Activated naive CD4-positive, alpha-beta T cell treated with anti-CD3 and anti-CD28 coated beads for 36 hours (primary cell): ENCODE measurements around the gene GNG3. TPM values are rescaled to one million over a fixed set of nuclear protein-coding genes. Genes with fewer than 3 reads are reported as not detected.
"Not testable (repeated sequence)": the region's sequence is repeated elsewhere in the genome, so short reads cannot be mapped to it uniquely, and the experiment has no call there.

Experiments
- CTCF ChIA-PET: fragments of 350-600 bp; sonication (Branson Sonifier 250); formaldehyde crosslinking; loops from one replicate; lab custom pipeline; 2021; ENCODE audit warnings: antibody characterized with exemption; lab: Charles Lee
- DNase-seq: peaks from one replicate; pipeline ENCODE4 v3.0.0-alpha.2; 2020
- H3K27ac Mint-ChIP-seq: one replicate; pipeline ENCODE4 v1.8.0; 2021; ENCODE audit warnings: mild to moderate bottlenecking, mixed read lengths
- H3K27me3 Mint-ChIP-seq: one replicate; pipeline ENCODE4 v1.8.0; 2021; ENCODE audit warnings: low read depth, mixed read lengths
- H3K36me3 Mint-ChIP-seq: one replicate; pipeline ENCODE4 v1.8.0; 2021; ENCODE audit warnings: low read depth, mixed read lengths
- H3K4me1 Mint-ChIP-seq: one replicate; pipeline ENCODE4 v1.8.0; 2021; ENCODE audit warnings: low read depth, mixed read lengths
- H3K4me3 Mint-ChIP-seq: one replicate; pipeline ENCODE4 v1.8.0; 2021; ENCODE audit warnings: mild to moderate bottlenecking, moderate library complexity, mixed read lengths
- H3K9me3 Mint-ChIP-seq: one replicate; pipeline ENCODE4 v1.8.0; 2021; ENCODE audit warnings: mixed read lengths
- intact Hi-C: fragments of 100-400 bp; cut with micrococcal nuclease; formaldehyde crosslinking; loops from one replicate; pipeline ENCODE4 v1.15.1; 2023
- total RNA-seq, 2 experiments: library from RNA; stranded (reverse); gene quantifications; one replicate each; pipeline ENCODE4 v1.2.3, GENCODE V29; 2021

Gene GNG3
- total RNA-seq, 2 experiments from 2014 or later: not detected

GRCh38 chr11:62673196-62673525 lies 34.3 kb upstream of the GNG3 start:
- DNase-seq: no peak
- Mint-ChIP-seq H3K36me3 (peaks cover 41% of the 10 kb centered on the region), H3K4me3 (peak overlapping the region; percentile 99), H3K9me3 (no peaks in the 10 kb centered on the region), H3K27me3 (no peaks in the 10 kb centered on the region), H3K4me1 (peaks cover 60% of the 10 kb centered on the region), H3K27ac (peak overlapping the region; percentile 98)
- intact Hi-C loops: loop anchor here (5.0 kb wide), 1 partner anchor 184 kb away; no protein-coding TSS in a partner anchor
- CTCF ChIA-PET: interaction anchor here (1.3 to 2.3 kb wide), 3 partner anchors 8 to 82 kb away, joined by 3 to 10 read pairs (median 6); partner anchors contain the start of genes C11orf98, CSKMT and TUT1

GRCh38 chr11:62675415-62675814 lies 32.1 kb upstream of the GNG3 start:
- CTCF ChIA-PET: interaction anchor here (0.6 to 0.7 kb wide), 2 partner anchors 14 to 172 kb away, joined by 3 read pairs; partner anchors contain the start of gene LRRN4CL
- DNase-seq, H3K27ac Mint-ChIP-seq, H3K27me3 Mint-ChIP-seq, H3K9me3 Mint-ChIP-seq, intact Hi-C loops, H3K4me3 Mint-ChIP-seq: not testable (repeated sequence)
- Mint-ChIP-seq H3K36me3 (peaks cover 38% of the 10 kb centered on the region), H3K4me1 (peaks cover 50% of the 10 kb centered on the region)

DNA sequence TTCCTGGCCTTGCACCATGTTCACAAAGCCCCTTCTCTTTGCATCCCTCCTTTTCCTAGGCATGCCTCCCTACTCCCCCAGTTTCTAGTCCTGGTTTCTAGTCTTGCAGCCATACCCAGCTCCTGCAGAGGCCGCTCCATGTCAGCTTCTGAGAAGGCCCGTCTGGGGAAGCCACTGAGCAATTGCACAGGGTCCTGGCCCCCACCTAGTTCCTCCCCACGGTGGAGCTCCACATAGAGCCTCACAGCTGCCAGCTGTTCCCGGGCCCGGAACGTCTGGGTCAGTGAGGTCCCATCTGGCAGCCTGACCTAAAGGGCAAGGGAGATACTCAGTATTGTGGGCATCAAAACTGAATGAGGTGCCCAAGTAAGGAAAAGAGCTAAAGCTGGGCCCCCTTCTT lies 30.8 kb upstream of the GNG3 start:
- peaks cover 50% of the 10 kb centered on the region for H3K4me1 Mint-ChIP-seq
- CTCF ChIA-PET: interaction anchor here (0.9 to 1.8 kb wide), 2 partner anchors 18 to 78 kb away, joined by 3 to 11 read pairs; partner anchors contain the start of gene ZBTB3
- intact Hi-C loops: no loop called here
- no peaks in the 10 kb centered on the region for H3K9me3 Mint-ChIP-seq
- no peak overlapping the region for H3K27ac Mint-ChIP-seq
- H3K27me3 Mint-ChIP-seq: no peaks in the 10 kb centered on the region
- H3K36me3 Mint-ChIP-seq: peaks cover 26% of the 10 kb centered on the region
- H3K4me3 Mint-ChIP-seq: no peak overlapping the region
- DNase-seq: no peak

DNA sequence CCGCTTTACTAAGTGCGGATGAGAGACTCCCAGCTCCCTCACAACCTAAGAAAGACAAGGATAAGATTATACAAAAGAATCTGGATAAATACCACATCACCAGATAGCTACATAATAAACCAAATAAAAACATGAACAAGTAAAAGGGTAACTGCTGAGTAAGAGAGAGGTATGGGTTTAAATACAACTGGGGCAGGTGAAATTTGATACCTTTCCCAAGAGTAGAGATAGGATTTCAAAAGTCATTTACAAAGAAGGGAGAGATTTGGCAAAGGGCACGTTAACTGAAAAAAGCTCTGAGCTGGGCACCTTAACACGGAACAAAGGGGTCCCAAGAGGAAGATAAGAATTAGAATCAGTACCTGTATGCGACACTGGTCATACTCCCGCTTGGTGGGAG lies 30.3 kb upstream of the GNG3 start:
- H3K27ac Mint-ChIP-seq: peak overlapping the region; percentile 94
- H3K36me3 Mint-ChIP-seq: peaks cover 23% of the 10 kb centered on the region
- peak overlapping the region; percentile 87 for H3K4me3 Mint-ChIP-seq
- H3K9me3 Mint-ChIP-seq: no peaks in the 10 kb centered on the region
- CTCF ChIA-PET: interaction anchor here (0.9 to 1.8 kb wide), 2 partner anchors 18 to 77 kb away, joined by 3 to 11 read pairs; partner anchors contain the start of gene ZBTB3
- H3K4me1 Mint-ChIP-seq: peaks cover 49% of the 10 kb centered on the region
- H3K27me3 Mint-ChIP-seq: no peaks in the 10 kb centered on the region
- DNase-seq: no peak
- intact Hi-C loops: no loop called here

- no peak for DNase-seq
- Mint-ChIP-seq H3K27ac (peak overlapping the region; percentile 94), H3K4me3 (peak overlapping the region; percentile 87), H3K36me3 (peaks cover 19% of the 10 kb centered on the region), H3K27me3 (no peaks in the 10 kb centered on the region), H3K9me3 (no peaks in the 10 kb centered on the region), H3K4me1 (peaks cover 43% of the 10 kb centered on the region)
- CTCF ChIA-PET: interaction anchor here (0.9 to 1.8 kb wide), 2 partner anchors 14 to 17 kb away, joined by 3 to 11 read pairs; no protein-coding TSS in a partner anchor
- intact Hi-C loops: loop anchor here (2.0 kb wide), 2 partner anchors 25 to 49 kb away; partner anchors contain the start of genes HNRNPUL2 and INTS5
Observed at GRCh38 chr11:62677714-62678113, 29.8 kb upstream of the GNG3 start.

DNA sequence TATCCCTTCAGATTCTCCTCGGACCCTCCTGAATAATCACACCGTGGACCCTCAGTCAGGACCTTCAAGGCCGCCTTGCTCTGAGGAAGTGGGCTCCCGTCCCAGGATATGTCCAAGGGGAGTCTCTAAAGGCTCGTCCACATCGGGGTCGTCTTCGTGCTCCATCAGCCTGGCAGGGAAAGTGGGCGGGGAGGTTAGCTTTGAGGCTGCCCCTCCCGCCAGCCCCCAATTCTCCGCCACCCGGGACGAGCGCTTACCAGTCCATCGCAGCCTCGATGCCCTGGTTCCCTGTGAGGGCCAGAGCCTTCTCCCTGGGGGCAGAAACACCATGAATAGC lies 29.1 kb upstream of the GNG3 start:
- intact Hi-C loops: loop anchor here (2.0 kb wide), 2 partner anchors 26 to 48 kb away; partner anchors contain the start of genes HNRNPUL2 and INTS5
- Mint-ChIP-seq H3K4me3 (peak overlapping the region; percentile 87), H3K4me1 (peaks cover 37% of the 10 kb centered on the region), H3K27ac (peak overlapping the region; percentile 94), H3K27me3 (no peaks in the 10 kb centered on the region), H3K36me3 (peaks cover 19% of the 10 kb centered on the region), H3K9me3 (no peaks in the 10 kb centered on the region)
- CTCF ChIA-PET: interaction anchor here (0.9 kb wide), 1 partner anchor 14 kb away, joined by 3 read pairs; no protein-coding TSS in a partner anchor
- no peak for DNase-seq

GRCh38 chr11:62678770-62679696 lies 28.4 kb upstream of the GNG3 start, which contains the start of gene UBXN1:
UBXN1 (minus strand) TSS chr11:62679073; CDS start chr11:62678923, 150 bp downstream.
- H3K27me3 Mint-ChIP-seq: no peaks in the 10 kb centered on the region
- peaks cover 32% of the 10 kb centered on the region for H3K4me1 Mint-ChIP-seq
- DNase-seq: peak; percentile 91
- CTCF ChIA-PET: interaction anchor here (0.7 to 2.8 kb wide), 8 partner anchors 9 to 254 kb away, joined by 3 to 33 read pairs (median 5); partner anchors contain the start of genes C11orf98, CSKMT and MTA2
- peak within 1 kb of the TSS; percentile 87 for H3K4me3 Mint-ChIP-seq
- H3K27ac Mint-ChIP-seq: peak within 1 kb of the TSS; percentile 94
- intact Hi-C loops: loop anchor here (1.0 to 2.0 kb wide), 4 partner anchors 8 to 48 kb away; partner anchors contain the start of genes HNRNPUL2, INTS5 and UQCC3
- no peaks in the 10 kb centered on the region for H3K9me3 Mint-ChIP-seq
- peaks cover 16% of the 10 kb centered on the region for H3K36me3 Mint-ChIP-seq

GRCh38 chr11:62680825-62681240 lies 26.6 kb upstream of the GNG3 start:
- Mint-ChIP-seq H3K27me3 (no peaks in the 10 kb centered on the region), H3K4me1 (peaks cover 28% of the 10 kb centered on the region), H3K9me3 (no peaks in the 10 kb centered on the region), H3K27ac (peak overlapping the region; percentile 21), H3K36me3 (peaks cover 12% of the 10 kb centered on the region), H3K4me3 (peak overlapping the region; percentile 41)
- peak; percentile 57 for DNase-seq
- CTCF ChIA-PET: interaction anchor here (0.7 to 2.8 kb wide), 21 partner anchors 7 to 340 kb away, joined by 3 to 33 read pairs (median 4); partner anchors contain the start of genes C11orf98, CSKMT, GANAB and LBHD1
- intact Hi-C loops: no loop called here

DNA sequence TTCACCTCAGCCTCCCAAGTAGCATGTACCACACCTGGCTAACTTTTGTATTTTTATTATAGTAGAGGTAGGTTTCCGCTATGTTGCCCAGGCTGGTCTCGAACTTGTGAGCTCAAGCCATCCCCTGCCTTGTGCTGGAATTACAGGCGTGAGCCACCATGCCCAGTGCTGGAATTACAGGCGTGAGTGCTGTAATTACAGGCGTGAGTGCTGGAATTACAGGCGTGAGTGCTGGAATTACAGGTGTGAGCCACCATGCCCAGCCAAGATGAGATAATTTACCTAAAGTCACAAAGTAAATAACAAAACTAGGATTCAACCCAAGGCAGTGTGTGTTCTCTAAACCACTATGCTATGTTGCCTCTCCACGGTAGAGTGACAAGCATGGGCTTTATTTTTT lies 25.0 kb upstream of the GNG3 start:
- H3K9me3 Mint-ChIP-seq: no peaks in the 10 kb centered on the region
- intact Hi-C loops: no loop called here
- CTCF ChIA-PET: interaction anchor here (0.6 kb wide), 1 partner anchor 205 kb away, joined by 3 read pairs; no protein-coding TSS in a partner anchor
- H3K4me1 Mint-ChIP-seq: peaks cover 18% of the 10 kb centered on the region
- H3K36me3 Mint-ChIP-seq: peaks cover 6% of the 10 kb centered on the region
- DNase-seq: no peak
- peaks cover 3% of the 10 kb centered on the region for H3K27me3 Mint-ChIP-seq
- H3K27ac Mint-ChIP-seq: no peak overlapping the region
- H3K4me3 Mint-ChIP-seq: no peak overlapping the region

GRCh38 chr11:62687508-62688396 lies 19.7 kb upstream of the GNG3 start:
- CTCF ChIA-PET: interaction anchor here (1.1 to 1.6 kb wide), 2 partner anchors 8 to 145 kb away, joined by 3 to 4 read pairs; no protein-coding TSS in a partner anchor
- Mint-ChIP-seq H3K36me3 (peaks cover 14% of the 10 kb centered on the region), H3K4me3 (no peak overlapping the region), H3K27me3 (peaks cover 9% of the 10 kb centered on the region), H3K9me3 (no peaks in the 10 kb centered on the region), H3K27ac (no peak overlapping the region), H3K4me1 (no peaks in the 10 kb centered on the region)
- no peak for DNase-seq
- intact Hi-C loops: no loop called here

GRCh38 chr11:62688491-62688890 lies 19.0 kb upstream of the GNG3 start:
- H3K27ac Mint-ChIP-seq: no peak overlapping the region
- H3K4me1 Mint-ChIP-seq: no peaks in the 10 kb centered on the region
- peaks cover 9% of the 10 kb centered on the region for H3K27me3 Mint-ChIP-seq
- CTCF ChIA-PET: interaction anchor here (1.6 kb wide), 1 partner anchor 8 kb away, joined by 4 read pairs; no protein-coding TSS in a partner anchor
- H3K9me3 Mint-ChIP-seq: no peaks in the 10 kb centered on the region
- no peak for DNase-seq
- intact Hi-C loops: no loop called here
- no peak overlapping the region for H3K4me3 Mint-ChIP-seq
- peaks cover 17% of the 10 kb centered on the region for H3K36me3 Mint-ChIP-seq
